GM12875 (cell line): ENCODE data around the gene MAP3K12.
"Not testable (repeated sequence)": the region's sequence is repeated elsewhere in the genome, so short reads cannot be mapped to it uniquely, and the experiment has no call there.

ENCODE experiments used
- H3K4me3 ChIP-seq: one replicate; pipeline ENCODE4 v1.5.1; 2011; ENCODE audit warnings: low read depth, low read length, control low read depth
- TF ChIP-seq, protein P1 (sequence below): IDR thresholded peaks from 2 replicates; pipeline ENCODE4 v1.5.1; 2011; ENCODE audit warnings: low read depth, mild to moderate bottlenecking, control low read depth, inconsistent platforms, low read length, moderate library complexity, borderline replicate concordance; ENCODE audit not compliant: insufficient read depth

Gene MAP3K12, protein sequence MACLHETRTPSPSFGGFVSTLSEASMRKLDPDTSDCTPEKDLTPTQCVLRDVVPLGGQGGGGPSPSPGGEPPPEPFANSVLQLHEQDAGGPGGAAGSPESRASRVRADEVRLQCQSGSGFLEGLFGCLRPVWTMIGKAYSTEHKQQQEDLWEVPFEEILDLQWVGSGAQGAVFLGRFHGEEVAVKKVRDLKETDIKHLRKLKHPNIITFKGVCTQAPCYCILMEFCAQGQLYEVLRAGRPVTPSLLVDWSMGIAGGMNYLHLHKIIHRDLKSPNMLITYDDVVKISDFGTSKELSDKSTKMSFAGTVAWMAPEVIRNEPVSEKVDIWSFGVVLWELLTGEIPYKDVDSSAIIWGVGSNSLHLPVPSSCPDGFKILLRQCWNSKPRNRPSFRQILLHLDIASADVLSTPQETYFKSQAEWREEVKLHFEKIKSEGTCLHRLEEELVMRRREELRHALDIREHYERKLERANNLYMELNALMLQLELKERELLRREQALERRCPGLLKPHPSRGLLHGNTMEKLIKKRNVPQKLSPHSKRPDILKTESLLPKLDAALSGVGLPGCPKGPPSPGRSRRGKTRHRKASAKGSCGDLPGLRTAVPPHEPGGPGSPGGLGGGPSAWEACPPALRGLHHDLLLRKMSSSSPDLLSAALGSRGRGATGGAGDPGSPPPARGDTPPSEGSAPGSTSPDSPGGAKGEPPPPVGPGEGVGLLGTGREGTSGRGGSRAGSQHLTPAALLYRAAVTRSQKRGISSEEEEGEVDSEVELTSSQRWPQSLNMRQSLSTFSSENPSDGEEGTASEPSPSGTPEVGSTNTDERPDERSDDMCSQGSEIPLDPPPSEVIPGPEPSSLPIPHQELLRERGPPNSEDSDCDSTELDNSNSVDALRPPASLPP

DNA sequence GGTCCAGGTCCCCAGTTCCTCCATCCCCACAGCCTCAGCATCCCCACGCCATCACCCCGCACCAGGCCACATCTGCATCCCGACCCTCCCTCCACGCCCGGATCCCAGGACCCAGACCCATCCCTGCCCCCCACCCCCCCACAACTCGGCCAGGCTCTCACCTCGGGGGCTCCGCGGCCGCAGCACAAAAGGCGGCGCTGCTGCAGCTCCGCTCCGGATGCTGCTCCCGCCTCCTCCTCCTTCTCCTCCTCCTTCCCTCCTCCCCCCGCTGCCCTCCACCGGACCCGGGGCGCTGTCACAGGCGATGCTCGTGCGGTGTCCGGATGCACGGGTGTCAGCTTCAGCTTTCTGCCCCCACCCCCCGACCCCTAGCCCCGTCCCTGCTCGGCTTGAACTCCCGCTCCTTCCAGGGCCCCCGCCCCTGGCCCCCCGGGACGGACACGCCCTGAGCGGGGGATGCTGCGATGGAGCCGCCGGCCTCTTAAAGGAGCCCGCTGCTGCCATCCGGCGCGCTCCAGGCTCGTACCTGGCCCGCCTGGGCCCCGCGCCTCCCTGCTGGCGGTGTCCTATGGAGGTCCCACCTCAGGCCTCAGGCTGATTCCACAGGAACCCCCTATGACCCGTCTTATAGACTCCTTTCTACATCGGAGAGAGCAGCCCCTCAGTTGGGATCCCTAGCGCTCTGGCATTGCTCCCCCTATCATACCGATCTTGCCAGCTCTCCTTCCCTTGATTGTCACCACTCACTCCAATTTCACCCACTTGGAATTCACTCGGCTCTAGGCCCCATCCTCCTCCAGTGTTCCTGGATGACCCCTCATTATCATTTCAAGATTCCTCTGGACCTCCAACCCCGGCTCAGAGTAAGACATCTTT lies at the start of gene MAP3K12:
Gene MAP3K12 (minus strand): TSS at position 193 of the 876 bp plus-strand sequence. CDS start 12,067 bp downstream, outside the sequence.
- peak within 1 kb of the TSS; percentile 55 for H3K4me3 ChIP-seq
- TF ChIP-seq, protein P1, sequence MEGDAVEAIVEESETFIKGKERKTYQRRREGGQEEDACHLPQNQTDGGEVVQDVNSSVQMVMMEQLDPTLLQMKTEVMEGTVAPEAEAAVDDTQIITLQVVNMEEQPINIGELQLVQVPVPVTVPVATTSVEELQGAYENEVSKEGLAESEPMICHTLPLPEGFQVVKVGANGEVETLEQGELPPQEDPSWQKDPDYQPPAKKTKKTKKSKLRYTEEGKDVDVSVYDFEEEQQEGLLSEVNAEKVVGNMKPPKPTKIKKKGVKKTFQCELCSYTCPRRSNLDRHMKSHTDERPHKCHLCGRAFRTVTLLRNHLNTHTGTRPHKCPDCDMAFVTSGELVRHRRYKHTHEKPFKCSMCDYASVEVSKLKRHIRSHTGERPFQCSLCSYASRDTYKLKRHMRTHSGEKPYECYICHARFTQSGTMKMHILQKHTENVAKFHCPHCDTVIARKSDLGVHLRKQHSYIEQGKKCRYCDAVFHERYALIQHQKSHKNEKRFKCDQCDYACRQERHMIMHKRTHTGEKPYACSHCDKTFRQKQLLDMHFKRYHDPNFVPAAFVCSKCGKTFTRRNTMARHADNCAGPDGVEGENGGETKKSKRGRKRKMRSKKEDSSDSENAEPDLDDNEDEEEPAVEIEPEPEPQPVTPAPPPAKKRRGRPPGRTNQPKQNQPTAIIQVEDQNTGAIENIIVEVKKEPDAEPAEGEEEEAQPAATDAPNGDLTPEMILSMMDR: no peak

DNA sequence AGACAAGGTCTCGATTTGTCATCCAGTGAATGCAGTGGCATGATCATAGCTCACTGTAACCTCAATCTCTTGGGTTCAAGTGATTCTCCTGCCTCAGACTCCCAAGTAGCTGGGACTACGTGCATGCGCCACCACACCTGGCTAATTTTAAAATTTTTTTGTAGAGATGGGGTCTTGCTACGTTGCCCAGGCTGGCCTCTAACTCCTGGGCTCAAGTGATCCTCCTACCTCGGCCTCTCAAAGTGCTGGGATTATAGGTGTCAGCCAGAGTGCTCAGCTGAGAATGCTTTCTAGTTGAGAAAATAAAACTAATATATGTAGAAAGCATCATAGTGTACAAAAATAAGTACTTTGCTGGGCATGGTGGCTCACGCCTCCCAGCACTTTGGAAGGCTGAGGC lies 49.1 kb upstream of the MAP3K12 start:
- H3K4me3 ChIP-seq: not testable (repeated sequence)

DNA sequence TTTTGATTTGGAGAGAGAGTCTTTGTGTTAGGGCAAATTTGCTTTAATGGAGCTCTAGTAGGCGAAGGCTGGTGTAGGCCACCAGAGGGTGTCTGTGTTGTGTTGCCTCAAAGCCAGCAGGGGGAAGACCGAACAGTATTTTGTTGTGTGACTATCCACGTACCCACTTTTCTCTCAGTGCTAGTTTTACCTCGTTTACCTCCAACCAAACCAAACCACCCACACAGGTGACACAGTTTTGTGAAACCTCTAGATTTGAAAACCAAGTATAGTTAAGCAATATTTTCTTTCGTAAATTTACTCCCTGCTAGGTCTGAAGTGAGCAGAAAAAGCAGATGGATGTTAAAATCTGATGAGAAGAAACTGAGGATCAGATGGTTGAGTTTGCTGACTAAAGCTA lies 44.3 kb upstream of the MAP3K12 start:
- TF ChIP-seq, protein P1: peak; percentile 83
- H3K4me3 ChIP-seq: no peak overlapping the region

DNA sequence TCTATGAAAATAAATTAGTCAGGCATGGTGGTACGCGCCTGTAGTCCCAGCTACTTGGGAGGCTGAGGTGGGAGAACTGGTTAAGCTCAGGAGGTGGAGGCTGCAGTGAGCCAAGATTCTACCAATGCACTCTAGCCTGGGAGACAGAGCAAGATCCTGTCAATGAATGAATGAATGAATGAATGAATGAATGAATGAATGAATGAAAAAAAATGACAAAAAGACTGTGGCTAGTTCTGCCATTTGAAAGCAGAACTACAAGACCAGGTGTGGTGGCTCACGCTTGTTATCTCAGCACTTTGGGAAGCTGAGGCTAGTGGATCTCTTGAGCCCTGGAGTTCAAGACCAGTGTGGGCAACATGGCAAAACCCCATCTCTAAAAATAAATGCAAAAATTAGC lies 40.3 kb upstream of the MAP3K12 start:
- H3K4me3 ChIP-seq: no peak overlapping the region
- TF ChIP-seq, protein P1: no peak

DNA sequence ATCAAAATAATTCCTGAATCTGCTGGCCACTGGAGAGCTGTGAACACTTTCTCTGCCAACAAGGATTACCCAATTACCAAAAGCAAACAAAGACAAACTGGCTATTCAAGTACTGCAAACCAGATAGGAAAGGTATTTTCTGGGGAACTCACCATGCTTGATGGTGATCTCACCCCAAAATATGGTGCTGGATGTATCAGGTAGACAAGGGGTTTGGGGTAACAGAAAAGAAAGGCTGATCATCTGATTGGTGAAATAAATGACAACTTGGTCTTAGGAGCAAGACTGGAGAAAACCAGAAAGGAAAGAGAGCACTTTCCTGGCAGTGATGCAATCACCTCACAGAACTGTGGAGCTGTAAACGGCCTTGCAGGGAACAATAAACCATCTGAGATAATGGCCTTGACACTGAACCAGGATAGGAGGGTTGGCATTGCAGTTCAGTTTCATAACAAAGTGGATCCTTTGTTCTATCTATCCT lies 39.0 kb upstream of the MAP3K12 start:
- no peak overlapping the region for H3K4me3 ChIP-seq

DNA sequence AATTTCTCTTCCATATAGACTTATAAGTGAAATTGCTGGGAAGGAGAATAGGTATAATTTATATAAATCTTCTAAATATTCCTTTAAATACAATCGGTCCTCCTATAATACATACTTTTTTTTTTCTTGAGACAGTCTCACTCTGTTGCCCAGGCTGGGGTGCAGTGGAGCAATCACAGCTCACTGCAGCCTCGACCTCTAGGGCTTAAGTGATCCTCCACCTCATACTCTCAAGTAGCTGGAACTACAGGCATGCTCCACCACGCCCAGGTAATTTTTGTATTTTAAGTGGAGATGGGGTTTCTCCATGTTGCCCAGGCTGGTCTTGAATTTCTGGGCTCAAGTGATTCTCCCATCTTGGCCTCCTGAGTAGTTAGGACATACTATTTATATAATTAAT lies 37.7 kb upstream of the MAP3K12 start:
- no peak overlapping the region for H3K4me3 ChIP-seq
- TF ChIP-seq, protein P1: no peak

More for the DNA sequence above, 39.0 kb upstream of the MAP3K12 start:
- TF ChIP-seq, protein P1: no peak

DNA sequence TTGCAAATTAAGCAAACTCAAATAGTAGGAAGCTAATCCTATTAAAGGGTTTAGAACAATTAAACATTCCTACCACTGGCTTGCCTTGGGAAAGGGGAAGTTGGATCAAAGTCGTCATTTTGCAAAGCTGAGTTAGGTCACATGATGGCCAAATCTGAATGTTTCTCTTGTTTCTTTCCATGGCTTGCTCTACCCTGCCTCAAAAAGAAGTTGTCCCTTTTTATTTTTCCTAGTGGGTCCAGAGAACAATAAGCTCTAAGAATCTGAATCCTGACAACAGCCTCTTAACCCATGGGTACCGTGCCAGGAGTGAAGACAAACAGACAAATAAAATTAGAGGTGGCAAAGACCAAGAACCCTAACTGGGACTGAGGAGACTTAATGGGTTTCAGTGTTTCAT lies 34.2 kb upstream of the MAP3K12 start:
- H3K4me3 ChIP-seq: no peak overlapping the region
- TF ChIP-seq, protein P1: no peak
